ENCODE data around the gene CUZD1.

CUZD1 gene

GRCh38 chr10:122856902-122857301 is 11.2 kb upstream of the CUZD1 start:
- DNase-seq = no peak

GRCh38 chr10:122855745-122856144 is 10.1 kb upstream of the CUZD1 start:
- no peak for DNase-seq

GRCh38 chr10:122854648-122855047 is 9.0 kb upstream of the CUZD1 start:
- DNase-seq = no peak

GRCh38 chr10:122853665-122854313 is 8.1 kb upstream of the CUZD1 start:
- DNase-seq = no peak

- DNase-seq = no peak
Measured at GRCh38 chr10:122852261-122852660, 6.6 kb upstream of the CUZD1 start.

GRCh38 chr10:122850705-122851640 is 5.3 kb upstream of the CUZD1 start:
- no peak for DNase-seq

- no peak for DNase-seq
Measured at GRCh38 chr10:122849900-122850605, 4.4 kb upstream of the CUZD1 start.

GRCh38 chr10:122849090-122849489 is 3.4 kb upstream of the CUZD1 start:
- DNase-seq = no peak

- DNase-seq = no peak
Measured at GRCh38 chr10:122847782-122848604, 2.3 kb upstream of the CUZD1 start.

GRCh38 chr10:122844146-122844545 is 1.5 kb downstream of the CUZD1 start:
- no peak for DNase-seq

- DNase-seq = no peak
Measured at GRCh38 chr10:122841569-122841968, 4.1 kb downstream of the CUZD1 start.

- DNase-seq = no peak
Measured at GRCh38 chr10:122839505-122839904, 6.2 kb downstream of the CUZD1 start.

GRCh38 chr10:122838880-122839279 is 6.8 kb downstream of the CUZD1 start:
- DNase-seq = no peak

- DNase-seq = no peak
Measured at GRCh38 chr10:122835908-122836307, 9.7 kb downstream of the CUZD1 start.

GRCh38 chr10:122830965-122831353 is 14.7 kb downstream of the CUZD1 start:
- DNase-seq = no peak

- DNase-seq = no peak
Measured at GRCh38 chr10:122830273-122830964, 15.2 kb downstream of the CUZD1 start.

GRCh38 chr10:122829454-122829853 is 16.2 kb downstream of the CUZD1 start:
- no peak for DNase-seq

- no peak for DNase-seq
Measured at GRCh38 chr10:122828716-122829255, 16.9 kb downstream of the CUZD1 start.

GRCh38 chr10:122827302-122827701 is 18.4 kb downstream of the CUZD1 start:
- no peak for DNase-seq

GRCh38 chr10:122822973-122823690 is 22.5 kb downstream of the CUZD1 start:
- DNase-seq = no peak

- no peak for DNase-seq
Measured at GRCh38 chr10:122821808-122822207, 23.8 kb downstream of the CUZD1 start.

All from right kidney (tissue), 1 donor.